GM23248 (cell line): Measurements from ENCODE around the gene KDM1B.
"Not testable (repeated sequence)": the region's sequence is repeated elsewhere in the genome, so short reads cannot be mapped to it uniquely, and the experiment has no call there.

ENCODE experiments used
- EZH2 ChIP-seq: fragments of 200-600 bp; sonication (generic); IDR thresholded peaks from 2 replicates; pipeline ENCODE4 v1.6.1; 2018; ENCODE audit warnings: antibody characterized with exemption, mild to moderate bottlenecking; ENCODE audit not compliant: insufficient read depth, poor library complexity, severe bottlenecking
- EZH2phosphoT487 ChIP-seq: fragments of 200-600 bp; sonication (generic); IDR thresholded peaks from 2 replicates; pipeline ENCODE4 v1.6.1; 2018; ENCODE audit warnings: antibody characterized with exemption, moderate library complexity, mild to moderate bottlenecking, low read depth; ENCODE audit not compliant: insufficient read depth

DNA sequence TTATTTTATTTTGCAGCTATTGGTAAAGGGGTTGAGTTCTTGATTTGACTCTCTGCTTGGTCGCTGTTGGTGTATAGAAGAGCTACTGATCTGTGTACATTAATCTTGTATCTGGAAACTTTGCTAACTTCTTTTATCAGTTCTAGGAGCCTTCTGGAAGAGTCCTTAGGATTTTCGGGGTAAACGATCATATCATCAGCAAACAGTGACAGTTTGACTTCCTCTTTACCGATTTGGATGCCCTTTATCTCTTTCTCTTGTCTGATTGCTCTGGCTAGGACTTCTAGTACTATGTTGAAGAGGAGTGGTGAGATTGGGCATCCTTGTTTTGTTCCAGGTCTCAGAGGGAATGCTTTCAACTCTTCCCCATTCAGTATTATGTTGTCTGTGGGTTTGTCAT is 21.0 kb downstream of the KDM1B start:
- TF ChIP-seq EZH2phosphoT487, EZH2: not testable (repeated sequence)
